B cell (primary cell): ENCODE results near the gene APOL2. TPM values are rescaled to one million over a fixed set of nuclear protein-coding genes. Genes with fewer than 3 reads are reported as not detected.

Experiments
- ATAC-seq: fragments of 200-7000 bp; cut with Tn5 transposase; one replicate; pipeline ENCODE4 v1.10.0; 2021; ENCODE audit warnings: low read depth, mild to moderate bottlenecking, moderate number of reproducible peaks, moderate library complexity
- CTCF ChIA-PET: fragments of 350-600 bp; sonication (Branson Sonifier 250); formaldehyde crosslinking; loops from one replicate; lab custom pipeline; 2021; ENCODE audit warnings: antibody characterized with exemption, inconsistent platforms; lab: Charles Lee
- POLR2A ChIA-PET: fragments of 350-600 bp; sonication (Branson Sonifier 250); formaldehyde crosslinking; loops from one replicate; lab custom pipeline; 2021; ENCODE audit warnings: antibody characterized with exemption; lab: Charles Lee
- DNase-seq: peaks from one replicate; pipeline ENCODE4 v3.0.0; 2013
- H2AFZ ChIP-seq: 2 replicates; pipeline ENCODE4 v1.6.1; 2012; ENCODE audit warnings: mild to moderate bottlenecking, low read depth, low read length; ENCODE audit not compliant: insufficient read depth, poor library complexity, severe bottlenecking
- H3K27ac ChIP-seq, 2 donors: 1 replicate in 1 of 2; 2 replicates in 1 of 2; pipeline ENCODE4 v1.5.1; 2012 to 2013; ENCODE audit warnings: low read length in 2 of 2, mild to moderate bottlenecking in 2 of 2, moderate library complexity in 1 of 2
- H3K27me3 ChIP-seq, 4 experiments: fragments of 200-600 bp in 1 of 4; sonication (generic) in 1 of 4; replicated peaks in 1 of 4; 1 replicate in 2 of 4; 2 replicates in 2 of 4; pipeline versions ENCODE4 v1.6.1 to v1.7.0; 2013 to 2016; ENCODE audit warnings: low read length in 3 of 4, mild to moderate bottlenecking in 2 of 4, mixed read lengths in 1 of 4, moderate library complexity in 1 of 4; ENCODE audit not compliant: insufficient read depth in 4 of 4, control insufficient read depth in 3 of 4; ENCODE audit errors: control extremely low read depth in 1 of 4
- H3K36me3 ChIP-seq, 2 experiments: replicated peaks in 1 of 2; 1 replicate in 1 of 2; 2 replicates in 1 of 2; pipeline versions ENCODE4 v1.6.1 to v1.7.1; 2013; ENCODE audit warnings: low read length in 1 of 2; ENCODE audit not compliant: insufficient read depth in 2 of 2, control insufficient read depth in 1 of 2; ENCODE audit errors: control extremely low read depth in 1 of 2, extremely low read depth in 1 of 2
- H3K4me1 ChIP-seq, 2 donors: fragments of 200-600 bp in 1 of 2; sonication (generic) in 1 of 2; 1 replicate in 1 of 2; 2 replicates in 1 of 2; pipeline versions ENCODE4 v1.5.1 to v1.6.1; 2013 to 2017; ENCODE audit warnings: low read length in 2 of 2; ENCODE audit not compliant: control insufficient read depth in 2 of 2, insufficient read depth in 2 of 2
- H3K4me2 ChIP-seq: replicated peaks from 2 replicates; pipeline ENCODE3; 2012; ENCODE audit warnings: mild to moderate bottlenecking, low read depth, low read length; ENCODE audit not compliant: poor library complexity, severe bottlenecking
- H3K4me3 ChIP-seq, 5 experiments: fragments of 200-600 bp in 1 of 5; sonication (generic) in 1 of 5; 1 replicate in 3 of 5; 2 replicates in 2 of 5; pipeline versions ENCODE4 v1.5.1 to v1.7.0; 2011 to 2016; ENCODE audit warnings: low read length in 4 of 5, mild to moderate bottlenecking in 4 of 5, low read depth in 2 of 5, control low read depth in 1 of 5, moderate library complexity in 1 of 5; ENCODE audit not compliant: insufficient read depth in 1 of 5; ENCODE audit errors: control extremely low read depth in 1 of 5, extremely low read depth in 1 of 5
- H3K79me2 ChIP-seq: fragments of 200-600 bp; sonication (generic); one replicate; pipeline ENCODE4 v1.6.0; 2016; ENCODE audit warnings: low read length; ENCODE audit not compliant: control insufficient read depth, insufficient read depth
- H3K9ac ChIP-seq: fragments of 200-600 bp; sonication (generic); 2 replicates; pipeline ENCODE4 v1.6.1; 2017; ENCODE audit warnings: mild to moderate bottlenecking, low read length, moderate library complexity
- H3K9me3 ChIP-seq, 3 donors: one replicate each; pipeline versions ENCODE4 v1.6.1 to v1.7.1; 2013; ENCODE audit warnings: low read length in 2 of 3; ENCODE audit not compliant: control insufficient read depth in 2 of 3, insufficient read depth in 1 of 3; ENCODE audit errors: control extremely low read depth in 1 of 3
- H4K20me1 ChIP-seq: 2 replicates; pipeline ENCODE4 v1.6.0; 2012; ENCODE audit warnings: mild to moderate bottlenecking, low read length; ENCODE audit not compliant: insufficient read depth, control insufficient read depth, poor library complexity, severe bottlenecking
- H3K27ac Mint-ChIP-seq: one replicate; pipeline ENCODE4 v1.8.0; 2021; ENCODE audit warnings: mixed read lengths
- H3K27me3 Mint-ChIP-seq: one replicate; pipeline ENCODE4 v1.8.0; 2021; ENCODE audit warnings: mixed read lengths
- H3K4me1 Mint-ChIP-seq: one replicate; pipeline ENCODE4 v1.8.0; 2021; ENCODE audit warnings: mixed read lengths
- H3K4me3 Mint-ChIP-seq: one replicate; pipeline ENCODE4 v1.8.0; 2021; ENCODE audit warnings: mixed read lengths
- H3K9me3 Mint-ChIP-seq: one replicate; pipeline ENCODE4 v1.8.0; 2022; ENCODE audit warnings: mixed read lengths; ENCODE audit not compliant: insufficient read depth
- EZH2 ChIP-seq: IDR thresholded peaks from 2 replicates; pipeline ENCODE4 v1.6.1; 2012; ENCODE audit warnings: borderline replicate concordance, low read depth, mild to moderate bottlenecking, moderate library complexity, low read length; ENCODE audit not compliant: insufficient read depth, poor library complexity, severe bottlenecking
- WGBS: methylation state at CpG from one replicate; pipeline ENCODE4 v1.1.5; 2013; ENCODE audit warnings: missing lambda C conversion rate; ENCODE audit not compliant: insufficient coverage; 5-methylcytosine and 5-hydroxymethylcytosine counted together
- intact Hi-C: fragments of 100-400 bp; cut with micrococcal nuclease; formaldehyde crosslinking; loops from one replicate; pipeline ENCODE4 v1.10.0; 2022
- polyA plus RNA-seq: library from polyadenylated mRNA; depleted of rRNA; stranded (reverse); fragments of >200 nt; gene quantifications from 2 replicates; pipeline ENCODE4 v1.2.3, GENCODE V29; 2012
- total RNA-seq, 2 donors: library from RNA; stranded (reverse); fragments of 120-200 nt in 1 of 2; gene quantifications; 1 replicate in 1 of 2; 2 replicates in 1 of 2; pipeline versions ENCODE4 v1.2.3 to v1.2.4, GENCODE V29; 2013 to 2022
- TF ChIP-seq, protein P1 (sequence below): fragments of 200-600 bp; IDR thresholded peaks from one replicate; pipeline ENCODE4 v1.8.0; 2022; ENCODE audit warnings: antibody characterized with exemption, mild to moderate bottlenecking

The APOL2 gene
- total and polyA plus RNA-seq, 2 donors (not counting 1 experiment from before 2014, with no cell fraction given), result 29.4 to 60.6 TPM

DNA sequence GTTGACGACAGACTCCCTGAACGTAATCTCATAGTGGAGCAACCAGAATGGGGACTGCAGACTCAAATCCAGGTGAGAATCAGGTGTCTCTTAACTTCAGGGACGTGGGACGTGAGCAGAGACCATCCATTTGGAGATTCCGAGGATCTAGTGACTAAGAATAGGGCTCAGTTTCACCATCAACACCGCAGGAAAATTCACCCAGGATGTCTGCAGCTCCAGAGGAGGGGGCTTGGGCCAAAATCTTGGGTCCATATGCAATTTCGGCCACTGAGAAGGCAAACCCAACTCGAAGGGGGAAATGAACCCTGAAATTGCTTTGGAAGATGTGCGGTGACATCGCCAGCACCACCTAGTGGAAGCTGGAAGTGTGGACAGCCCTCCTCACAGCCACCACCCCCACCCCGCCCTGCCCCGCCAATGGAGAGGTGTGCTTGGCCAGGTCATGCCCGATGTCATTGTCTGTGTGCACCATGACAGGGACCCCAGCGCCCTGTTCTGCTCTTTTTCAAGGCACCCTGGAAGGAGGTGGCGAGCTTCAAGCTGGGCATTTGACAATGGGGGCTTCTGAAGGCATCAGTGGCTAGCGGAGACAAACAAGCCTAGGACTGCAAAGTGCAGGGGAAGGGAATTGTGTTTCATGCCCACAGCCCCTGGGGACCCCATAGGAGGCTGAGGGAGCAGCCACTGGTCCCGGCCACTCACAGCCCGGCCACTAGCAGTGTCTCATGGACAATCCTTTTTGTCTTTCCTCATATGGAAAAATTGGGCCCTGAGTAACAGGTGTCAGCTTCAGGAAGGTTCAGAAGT, 38.4 kb upstream of the APOL2 start:
- TF ChIP-seq, protein P1, sequence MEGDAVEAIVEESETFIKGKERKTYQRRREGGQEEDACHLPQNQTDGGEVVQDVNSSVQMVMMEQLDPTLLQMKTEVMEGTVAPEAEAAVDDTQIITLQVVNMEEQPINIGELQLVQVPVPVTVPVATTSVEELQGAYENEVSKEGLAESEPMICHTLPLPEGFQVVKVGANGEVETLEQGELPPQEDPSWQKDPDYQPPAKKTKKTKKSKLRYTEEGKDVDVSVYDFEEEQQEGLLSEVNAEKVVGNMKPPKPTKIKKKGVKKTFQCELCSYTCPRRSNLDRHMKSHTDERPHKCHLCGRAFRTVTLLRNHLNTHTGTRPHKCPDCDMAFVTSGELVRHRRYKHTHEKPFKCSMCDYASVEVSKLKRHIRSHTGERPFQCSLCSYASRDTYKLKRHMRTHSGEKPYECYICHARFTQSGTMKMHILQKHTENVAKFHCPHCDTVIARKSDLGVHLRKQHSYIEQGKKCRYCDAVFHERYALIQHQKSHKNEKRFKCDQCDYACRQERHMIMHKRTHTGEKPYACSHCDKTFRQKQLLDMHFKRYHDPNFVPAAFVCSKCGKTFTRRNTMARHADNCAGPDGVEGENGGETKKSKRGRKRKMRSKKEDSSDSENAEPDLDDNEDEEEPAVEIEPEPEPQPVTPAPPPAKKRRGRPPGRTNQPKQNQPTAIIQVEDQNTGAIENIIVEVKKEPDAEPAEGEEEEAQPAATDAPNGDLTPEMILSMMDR, result peak; percentile 87
- TF ChIP-seq EZH2, result no peak
- DNase-seq (peak; percentile 82), ATAC-seq (peak; percentile 95)
- no peak overlapping the region for H2AFZ ChIP-seq
- H3K4me2 ChIP-seq, result peak overlapping the region; percentile 37
- H3K4me3 Mint-ChIP-seq, result no peak overlapping the region
- H3K36me3 ChIP-seq, result peaks cover 4 to 24% of the 10 kb centered on the region in 2 experiments
- H3K9me3 ChIP-seq, result no peaks in the 10 kb centered on the region
- H3K9me3 Mint-ChIP-seq, result no peaks in the 10 kb centered on the region
- no peaks in the 10 kb centered on the region for H3K27me3 Mint-ChIP-seq
- H3K9ac ChIP-seq, result no peak overlapping the region
- peaks cover 14% of the 10 kb centered on the region for H3K4me1 Mint-ChIP-seq
- no peak overlapping the region for H3K4me3 ChIP-seq
- CTCF ChIA-PET, result interaction anchor here (0.6 to 2.2 kb wide), 27 partner anchors 8 to 465 kb away, joined by 3 to 12 read pairs (median 4); partner anchors contain the start of gene APOL2
- H3K27me3 ChIP-seq, result no peaks in the 10 kb centered on the region
- peaks cover 14% of the 10 kb centered on the region for H4K20me1 ChIP-seq
- no peak overlapping the region for H3K27ac ChIP-seq
- 46% methylated on average over 14 of the region's 18 CpGs for WGBS
- H3K79me2 ChIP-seq, result no peaks in the 10 kb centered on the region
- peak overlapping the region; percentile 38 for H3K27ac Mint-ChIP-seq
- POLR2A ChIA-PET, result interaction anchor here (0.6 to 1.1 kb wide), 2 partner anchors 216 to 774 kb away, joined by 3 to 4 read pairs; no protein-coding TSS in a partner anchor
- intact Hi-C loops, result loop anchor here (1.0 to 5.0 kb wide), 2 partner anchors 40 to 82 kb away; partner anchors contain the start of gene APOL2
- H3K4me1 ChIP-seq, result peaks cover 9 to 13% of the 10 kb centered on the region in 2 donors

DNA sequence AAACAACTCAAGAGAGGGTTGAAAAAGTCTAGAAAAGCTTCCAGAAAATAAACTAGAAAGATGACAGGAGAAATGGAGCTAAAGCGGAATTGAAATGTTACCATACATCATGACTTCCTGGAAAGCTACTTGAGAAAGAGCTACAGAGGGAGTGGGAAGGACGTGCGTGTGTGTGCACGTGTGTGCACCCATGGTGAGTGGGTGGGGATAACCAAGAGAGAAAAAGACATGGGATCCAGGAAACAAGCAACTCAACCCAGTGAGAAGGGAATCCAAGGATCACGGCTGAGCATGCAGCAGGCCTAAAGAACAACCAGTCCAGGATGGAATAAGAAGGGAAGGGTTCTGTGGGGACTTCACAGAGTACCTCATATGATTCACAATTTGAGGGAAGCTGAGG, 35.2 kb upstream of the APOL2 start:
- Histone ChIP-seq H3K9ac (no peak overlapping the region), H4K20me1 (no peaks in the 10 kb centered on the region), H3K4me3 (no peak overlapping the region), H3K4me1 (peaks cover 9 to 13% of the 10 kb centered on the region in 2 donors), H2AFZ (no peak overlapping the region), H3K27ac (no peak overlapping the region), H3K79me2 (no peaks in the 10 kb centered on the region), H3K4me2 (no peak overlapping the region), H3K36me3 (peaks cover 3% of the 10 kb centered on the region in 2 experiments), H3K27me3 (no peaks in the 10 kb centered on the region), H3K9me3 (no peaks in the 10 kb centered on the region)
- ATAC-seq (no peak), DNase-seq (no peak)
- Mint-ChIP-seq H3K27me3 (no peaks in the 10 kb centered on the region), H3K4me1 (peaks cover 14% of the 10 kb centered on the region), H3K4me3 (no peak overlapping the region), H3K9me3 (no peaks in the 10 kb centered on the region), H3K27ac (no peak overlapping the region)
- TF ChIP-seq, protein P1, result no peak
- no peak for TF ChIP-seq EZH2
- POLR2A ChIA-PET, result no interaction called here
- 89% methylated on average over 4 of the region's 5 CpGs for WGBS
- intact Hi-C loops, result no loop called here
- CTCF ChIA-PET, result interaction anchor here (0.8 to 1.9 kb wide), 2 partner anchors 35 to 196 kb away, joined by 3 to 4 read pairs; partner anchors contain the start of gene APOL2
